ENCODE data around the gene DNASE1L3. TPM values are rescaled to one million over a fixed set of nuclear protein-coding genes. Genes with fewer than 3 reads are reported as not detected.

DNASE1L3 gene
- total and polyA plus RNA-seq, 2 of the 13 experiments (the other 11 are each of a cell fraction or from before 2014, with no cell fraction given): 0.86 to 1.7 TPM

GRCh38 chr3:58191361-58191991 is 19.3 kb downstream of the DNASE1L3 start (continued):
- TF ChIP-seq TFAP4 (IDR thresholded peaks at IDR 0.05; ENCODE audit: borderline replicate concordance, low read depth) (no peak), ATF6 (CRISPR knock-in tag; conservative IDR thresholded peaks at IDR 0.05) (no peak), ZNF790 (CRISPR knock-in tag; IDR thresholded peaks at IDR 0.05; ENCODE audit: borderline replicate concordance) (no peak), ZNF282 (IDR thresholded peaks at IDR 0.05; ENCODE audit: partially characterized antibody) (no peak), KLF6 (CRISPR knock-in tag; IDR thresholded peaks at IDR 0.05) (0 out of 2 replicates have a peak, but pooled peaks have one; percentile 47), ZNF709 (CRISPR knock-in tag; IDR thresholded peaks at IDR 0.05) (no peak), HHEX (CRISPR knock-in tag; IDR thresholded peaks at IDR 0.05) (peak; percentile 80), SOX13 (IDR thresholded peaks at IDR 0.05) (peak; percentile 56; the same call in 1 of the 2 replicates), SOX13 (CRISPR knock-in tag; conservative IDR thresholded peaks at IDR 0.05 in 1 of 2, IDR thresholded peaks at IDR 0.05 in 1 of 2) (peak in 1 of 2 experiments; percentile 92; a peak in 2 of 4 replicates), PAX8 (CRISPR knock-in tag; IDR thresholded peaks at IDR 0.05; ENCODE audit: borderline replicate concordance) (no peak), YEATS4 (CRISPR knock-in tag; IDR thresholded peaks at IDR 0.05; ENCODE audit: borderline replicate concordance) (no peak; the same call in 1 of the 2 replicates), THAP7 (CRISPR knock-in tag; IDR thresholded peaks at IDR 0.05) (no peak), MAFK (conservative IDR thresholded peaks at IDR 0.05 in 1 of 2, IDR thresholded peaks at IDR 0.05 in 1 of 2; ENCODE audit: low read length in 2 of 2) (no peak), ZNF33A (CRISPR knock-in tag; IDR thresholded peaks at IDR 0.05; ENCODE audit: borderline replicate concordance) (peak; percentile 55; the same call in 1 of the 2 replicates), ZNF432 (CRISPR knock-in tag; IDR thresholded peaks at IDR 0.05; ENCODE audit: borderline replicate concordance) (no peak), ZFY (CRISPR knock-in tag; IDR thresholded peaks at IDR 0.05) (0 out of 2 replicates have a peak, but pooled peaks have one; percentile 25), PPARG (CRISPR knock-in tag; conservative IDR thresholded peaks at IDR 0.05) (0 out of 2 replicates have a peak, but pooled peaks have one; percentile 50), KDM3A (CRISPR knock-in tag; IDR thresholded peaks at IDR 0.05; ENCODE audit: low read depth) (0 out of 2 replicates have a peak, but pooled peaks have one; percentile 39), MAFG (CRISPR knock-in tag; IDR thresholded peaks at IDR 0.05) (no peak), TEAD3 (CRISPR knock-in tag; optimal IDR thresholded peaks at IDR 0.05; ENCODE audit: borderline replicate concordance) (peak; percentile 40), DRAP1 (CRISPR knock-in tag; IDR thresholded peaks at IDR 0.05) (no peak), THAP8 (CRISPR knock-in tag; IDR thresholded peaks at IDR 0.05; ENCODE audit: borderline replicate concordance) (no peak), LCORL (IDR thresholded peaks at IDR 0.05) (no peak), LCORL (CRISPR knock-in tag; IDR thresholded peaks at IDR 0.05) (peak; percentile 71), ELF3 (CRISPR knock-in tag; IDR thresholded peaks at IDR 0.05) (0 out of 2 replicates have a peak, but pooled peaks have one; percentile 29), HDAC1 (CRISPR knock-in tag; IDR thresholded peaks at IDR 0.05) (peak; percentile 77), MIXL1 (CRISPR knock-in tag; IDR thresholded peaks at IDR 0.05) (0 out of 2 replicates have a peak, but pooled peaks have one; percentile 28)
